IPS-15b (cell line): ENCODE data around the gene CLCN4.

Experiments used
- H3K27me3 ChIP-seq: one replicate; pipeline ENCODE4 v1.6.1; 2013; ENCODE audit warnings: low read length; ENCODE audit not compliant: control insufficient read depth, insufficient read depth
- H3K36me3 ChIP-seq: one replicate; pipeline ENCODE4 v1.6.1; 2013; ENCODE audit warnings: low read length; ENCODE audit not compliant: control insufficient read depth, insufficient read depth
- H3K4me1 ChIP-seq: one replicate; pipeline ENCODE4 v1.6.1; 2013; ENCODE audit warnings: mild to moderate bottlenecking, low read length; ENCODE audit not compliant: control insufficient read depth, insufficient read depth
- H3K4me3 ChIP-seq: one replicate; pipeline ENCODE4 v1.5.1; 2013; ENCODE audit warnings: low read depth, low read length
- H3K9ac ChIP-seq: one replicate; pipeline ENCODE4 v1.6.1; 2013; ENCODE audit warnings: low read depth, mild to moderate bottlenecking, low read length
- H3K9me3 ChIP-seq: one replicate; pipeline ENCODE4 v1.6.1; 2013; ENCODE audit warnings: mild to moderate bottlenecking, low read length; ENCODE audit not compliant: control insufficient read depth, insufficient read depth

CLCN4 gene

DNA sequence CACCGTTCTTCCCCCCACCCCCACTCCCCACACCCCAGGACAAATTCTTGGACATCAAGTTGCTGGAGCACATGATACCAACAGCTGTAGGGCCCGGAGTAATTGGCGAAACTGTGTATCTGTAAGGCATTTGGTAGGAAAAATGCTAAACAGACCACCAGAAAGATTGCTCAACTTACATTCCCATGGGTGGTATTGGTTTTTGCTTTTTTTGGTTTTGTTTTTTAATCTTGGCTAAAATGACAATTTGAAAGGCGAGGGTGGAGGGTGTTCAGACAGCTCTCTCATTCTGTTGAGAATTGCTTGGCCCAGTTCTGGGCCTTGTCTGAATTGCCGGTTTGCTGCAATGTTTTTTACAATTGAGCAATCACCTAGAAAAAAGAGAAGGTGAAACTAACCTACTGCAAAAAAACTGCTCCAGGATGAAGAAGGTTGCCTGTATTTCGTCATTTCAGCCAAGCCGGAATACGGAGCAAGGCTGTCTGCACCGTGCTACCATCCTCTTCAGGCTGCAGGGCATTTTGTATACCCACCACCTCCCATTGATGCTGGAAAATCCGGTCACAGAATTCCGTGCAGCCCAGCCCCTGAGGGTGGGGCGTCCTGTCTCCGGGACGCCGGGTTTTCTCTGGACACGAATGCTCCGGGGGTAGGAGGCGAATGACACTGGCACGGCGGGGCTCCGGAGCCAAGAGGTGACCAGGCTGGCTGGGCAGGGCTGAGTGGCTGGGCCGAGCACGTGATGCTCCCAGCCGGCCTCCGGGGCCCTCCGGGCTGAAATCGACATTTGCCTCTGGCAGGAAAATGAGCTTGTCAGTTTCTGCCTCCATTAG, at the start of gene CLCN4:
TSS of gene CLCN4 (plus strand) at position 777 of the 833 bp plus-strand sequence. CDS start 28,058 bp downstream, outside the sequence.
- no peaks in the 10 kb centered on the region for H3K27me3 ChIP-seq
- peak within 1 kb of the TSS; percentile 36 for H3K4me3 ChIP-seq
- H3K9ac ChIP-seq = no peak within 1 kb of the TSS

DNA sequence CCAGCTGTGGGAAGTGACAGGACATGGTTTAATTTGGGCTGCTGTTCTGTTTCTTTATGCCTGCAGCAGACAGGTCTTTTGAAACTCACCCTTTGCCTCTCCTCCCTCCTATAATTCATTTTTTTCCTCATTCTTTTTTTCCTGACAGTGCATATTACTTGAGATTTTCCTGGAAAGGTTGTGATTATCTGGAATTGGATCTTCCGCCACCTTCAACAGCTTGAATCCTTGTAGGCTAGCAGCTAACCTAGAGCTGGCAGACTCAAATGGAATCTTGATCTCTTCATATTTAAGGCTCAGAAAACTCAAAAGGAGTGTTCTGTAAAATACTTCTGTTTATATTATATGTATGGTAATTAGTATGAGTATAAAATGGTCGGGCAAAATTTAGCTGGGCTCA, 49.3 kb upstream of the CLCN4 start:
- no peak overlapping the region for H3K9ac ChIP-seq

More for the DNA sequence above, at the start of gene CLCN4:
- Histone ChIP-seq H3K4me1 (peaks cover 3% of the 10 kb centered on the region), H3K36me3 (no peaks in the 10 kb centered on the region), H3K9me3 (no peaks in the 10 kb centered on the region)

DNA sequence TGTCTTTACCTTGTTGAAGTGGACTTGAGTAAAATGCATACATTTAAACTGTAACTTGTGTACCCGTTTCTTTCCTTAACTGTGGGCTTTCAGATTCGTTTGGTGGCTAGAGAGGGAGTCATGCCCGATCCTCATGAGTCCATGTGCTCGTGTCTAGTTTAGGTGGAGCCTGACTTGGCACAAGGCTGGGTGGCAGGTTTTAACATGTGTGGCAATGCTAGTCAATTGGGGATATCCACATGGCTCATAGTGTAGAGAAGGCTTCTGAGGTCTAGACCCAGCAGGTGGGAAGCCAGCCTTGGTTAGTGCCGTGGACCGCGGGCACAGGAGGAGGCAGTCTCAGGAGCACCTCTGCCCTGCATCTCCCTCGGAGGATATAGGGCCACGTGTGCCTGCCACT, 48.5 kb upstream of the CLCN4 start:
- Histone ChIP-seq H3K4me3 (no peak overlapping the region), H3K9me3 (no peaks in the 10 kb centered on the region), H3K36me3 (peaks cover 5% of the 10 kb centered on the region), H3K4me1 (no peaks in the 10 kb centered on the region), H3K27me3 (no peaks in the 10 kb centered on the region), H3K9ac (no peak overlapping the region)

More for the DNA sequence above, 49.3 kb upstream of the CLCN4 start:
- H3K4me3 ChIP-seq = no peak overlapping the region
- H3K27me3 ChIP-seq = no peaks in the 10 kb centered on the region
- no peaks in the 10 kb centered on the region for H3K4me1 ChIP-seq
- H3K9me3 ChIP-seq = no peaks in the 10 kb centered on the region
- peaks cover 5% of the 10 kb centered on the region for H3K36me3 ChIP-seq

DNA sequence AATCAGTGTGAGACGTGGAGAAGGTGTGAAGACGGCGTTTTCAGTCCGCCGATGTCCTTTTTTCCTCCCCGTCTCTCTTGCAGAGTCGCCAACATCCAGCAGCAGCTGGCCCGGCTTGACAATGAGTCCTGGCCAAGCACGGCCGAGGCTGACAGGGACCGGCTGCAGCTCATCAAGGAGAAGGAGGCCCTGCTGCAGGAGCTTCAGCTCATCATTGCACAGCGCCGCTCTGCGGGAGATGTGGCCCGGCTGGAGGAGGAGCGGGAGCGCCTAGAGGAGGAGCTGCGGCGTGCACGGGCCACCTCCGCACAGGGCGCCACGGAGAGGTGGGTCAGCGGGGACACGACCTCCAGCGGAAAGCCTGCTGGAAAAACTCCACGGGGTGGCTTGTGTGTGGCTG, 47.1 kb upstream of the CLCN4 start:
- Histone ChIP-seq H3K4me3 (no peak overlapping the region), H3K4me1 (no peaks in the 10 kb centered on the region), H3K9me3 (no peaks in the 10 kb centered on the region), H3K27me3 (no peaks in the 10 kb centered on the region), H3K9ac (no peak overlapping the region), H3K36me3 (peaks cover 5% of the 10 kb centered on the region)

DNA sequence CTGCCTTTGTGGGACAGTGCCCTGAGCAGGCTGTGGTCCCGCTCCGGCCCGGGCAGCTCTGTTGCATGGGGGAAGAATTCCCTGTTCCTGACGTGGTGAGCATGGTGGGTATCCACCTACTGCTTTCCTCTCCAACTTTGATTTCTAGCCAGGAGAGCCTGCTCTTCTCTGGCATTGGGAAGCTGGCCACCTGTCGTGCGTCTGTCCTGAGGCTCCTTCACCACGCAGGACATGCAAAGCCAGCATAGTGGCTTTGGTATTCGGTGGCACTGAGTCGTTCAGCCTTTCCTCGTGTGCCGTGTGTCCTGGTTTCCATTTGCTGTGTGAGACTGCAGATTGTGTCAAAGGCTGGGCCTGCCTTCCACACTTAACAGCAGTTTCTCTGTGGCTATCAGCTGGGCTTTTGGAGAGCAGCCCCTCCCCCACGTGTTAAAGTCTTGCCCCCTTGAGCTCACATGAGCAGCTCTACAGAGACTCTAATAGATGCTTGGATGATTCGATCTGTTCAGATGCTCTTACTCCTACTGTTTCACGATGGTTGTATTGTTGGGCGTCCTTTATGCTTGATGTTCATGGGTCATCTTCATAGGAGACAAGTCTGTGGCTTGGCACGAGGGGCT, 46.3 kb upstream of the CLCN4 start:
- Histone ChIP-seq H3K9ac (no peak overlapping the region), H3K9me3 (no peaks in the 10 kb centered on the region), H3K4me1 (no peaks in the 10 kb centered on the region), H3K36me3 (peaks cover 5% of the 10 kb centered on the region), H3K27me3 (no peaks in the 10 kb centered on the region), H3K4me3 (no peak overlapping the region)

DNA sequence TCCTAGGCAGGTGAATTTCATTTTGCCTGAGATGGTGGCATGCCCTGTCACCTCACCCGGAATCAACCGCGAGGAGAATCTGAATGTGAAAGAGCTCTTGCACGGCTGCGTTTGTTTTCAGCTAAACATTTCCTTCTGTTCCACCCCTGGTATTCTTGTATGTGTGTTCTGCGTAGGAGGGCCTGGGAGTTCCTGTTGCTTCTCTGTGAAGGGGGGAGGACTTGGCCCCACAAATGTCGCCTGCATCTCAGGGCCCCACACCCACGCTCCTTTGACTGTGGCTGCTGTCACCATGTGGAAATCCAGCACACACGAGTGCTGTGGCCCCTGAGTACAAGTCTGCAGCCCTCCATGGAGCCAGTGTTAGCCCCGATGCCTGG, 45.8 kb upstream of the CLCN4 start:
- Histone ChIP-seq H3K4me1 (no peaks in the 10 kb centered on the region), H3K36me3 (peaks cover 5% of the 10 kb centered on the region), H3K27me3 (no peaks in the 10 kb centered on the region), H3K9me3 (no peaks in the 10 kb centered on the region), H3K9ac (no peak overlapping the region), H3K4me3 (no peak overlapping the region)

DNA sequence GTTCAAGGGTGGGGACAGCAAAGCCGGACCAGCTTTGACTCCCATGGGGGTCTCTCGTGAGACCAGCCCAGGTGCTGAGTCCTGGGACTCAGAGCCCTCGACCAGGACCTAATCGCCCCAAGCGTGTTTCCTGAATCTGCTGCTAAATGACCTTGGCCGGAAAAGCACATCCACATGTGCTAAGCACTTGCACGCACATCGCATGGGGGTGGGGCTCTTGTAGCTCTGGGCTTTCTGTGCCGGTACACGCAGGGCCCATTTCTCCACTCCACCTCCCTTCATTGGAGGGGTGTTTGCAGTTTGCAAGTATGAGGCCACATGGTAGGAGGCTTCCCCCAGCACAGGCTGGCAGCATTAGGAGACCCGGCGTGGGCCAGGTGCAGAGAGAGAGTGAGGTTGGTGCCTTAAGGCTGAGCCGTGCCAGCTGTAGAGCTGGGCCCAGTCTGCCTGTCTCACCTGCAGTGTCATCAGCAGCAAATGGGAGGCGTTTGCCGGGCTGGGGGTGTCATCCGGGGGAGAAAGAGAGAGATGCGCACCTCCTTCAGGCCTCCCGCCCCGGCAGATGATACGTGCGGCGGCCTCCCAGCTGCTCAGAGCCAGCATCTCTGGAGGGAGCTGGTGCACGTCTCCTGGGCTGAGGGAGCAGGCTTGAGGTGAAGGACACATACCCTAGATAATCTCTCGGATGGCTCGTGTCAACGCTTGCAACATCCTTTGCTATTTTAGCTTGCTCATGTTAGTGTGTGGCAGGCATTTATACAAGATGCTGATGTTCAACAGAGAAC, 45.2 kb upstream of the CLCN4 start:
- H3K4me3 ChIP-seq = no peak overlapping the region
- H3K9me3 ChIP-seq = no peaks in the 10 kb centered on the region
- H3K4me1 ChIP-seq = no peaks in the 10 kb centered on the region
- H3K27me3 ChIP-seq = no peaks in the 10 kb centered on the region
- peaks cover 5% of the 10 kb centered on the region for H3K36me3 ChIP-seq
- no peak overlapping the region for H3K9ac ChIP-seq

DNA sequence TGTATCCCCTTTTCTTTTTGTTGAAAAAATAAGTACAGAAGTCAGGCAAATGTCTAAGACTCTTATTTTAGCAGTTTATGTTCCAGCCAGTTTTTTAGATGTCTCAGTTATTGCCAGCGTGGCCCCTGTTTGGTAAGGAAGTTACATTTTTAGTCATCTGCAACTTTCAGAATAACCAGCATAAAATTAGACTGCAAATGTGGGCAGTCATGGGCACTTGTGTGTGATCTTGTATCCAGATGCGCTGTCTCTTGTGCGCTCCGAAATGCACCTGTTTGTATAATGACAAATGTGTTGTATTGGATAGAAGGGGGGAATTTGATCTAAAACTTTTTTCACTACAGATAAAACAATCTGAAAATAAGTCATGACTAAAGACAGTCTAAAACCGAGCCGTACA, 44.3 kb upstream of the CLCN4 start:
- Histone ChIP-seq H3K27me3 (no peaks in the 10 kb centered on the region), H3K4me3 (no peak overlapping the region), H3K9ac (no peak overlapping the region), H3K4me1 (no peaks in the 10 kb centered on the region), H3K9me3 (no peaks in the 10 kb centered on the region), H3K36me3 (peaks cover 11% of the 10 kb centered on the region)

DNA sequence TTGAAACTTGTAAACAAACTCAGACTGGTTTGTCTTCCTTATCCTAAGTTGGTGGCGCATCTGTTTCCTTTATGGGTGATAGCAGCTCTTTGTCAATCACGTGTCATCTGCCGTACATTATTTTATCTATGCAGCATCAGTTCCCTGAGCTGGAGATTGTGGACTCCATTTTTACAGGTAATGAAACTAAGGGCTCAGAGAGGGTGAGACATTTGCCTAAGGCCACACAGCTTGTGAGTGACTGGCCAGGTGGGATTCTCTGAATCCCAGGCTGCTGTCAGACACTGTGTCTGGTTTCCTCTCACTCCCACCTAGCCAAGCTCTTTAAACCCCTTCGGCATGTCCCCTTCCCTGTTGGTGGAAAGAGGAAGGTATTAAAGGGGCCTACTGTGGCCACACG, 41.7 kb upstream of the CLCN4 start:
- Histone ChIP-seq H3K4me1 (no peaks in the 10 kb centered on the region), H3K9me3 (peaks cover 17% of the 10 kb centered on the region), H3K27me3 (no peaks in the 10 kb centered on the region), H3K36me3 (peaks cover 12% of the 10 kb centered on the region), H3K4me3 (no peak overlapping the region), H3K9ac (no peak overlapping the region)

DNA sequence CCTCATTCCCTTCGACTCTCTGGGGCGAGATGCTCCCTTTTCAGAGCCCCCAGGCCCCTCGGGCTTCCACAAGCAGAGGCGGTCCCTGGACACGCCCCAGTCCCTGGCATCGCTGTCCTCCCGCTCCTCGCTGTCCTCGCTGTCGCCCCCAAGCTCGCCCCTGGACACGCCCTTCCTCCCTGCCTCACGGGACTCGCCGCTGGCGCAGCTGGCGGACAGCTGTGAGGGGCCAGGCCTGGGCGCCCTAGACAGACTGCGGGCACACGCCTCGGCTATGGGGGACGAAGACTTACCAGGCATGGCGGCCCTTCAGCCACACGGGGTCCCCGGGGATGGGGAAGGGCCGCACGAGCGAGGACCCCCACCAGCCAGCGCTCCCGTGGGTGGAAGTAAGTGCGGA, 39.5 kb upstream of the CLCN4 start:
- Histone ChIP-seq H3K9me3 (peaks cover 35% of the 10 kb centered on the region), H3K27me3 (no peaks in the 10 kb centered on the region), H3K9ac (no peak overlapping the region), H3K4me3 (no peak overlapping the region), H3K36me3 (peaks cover 17% of the 10 kb centered on the region), H3K4me1 (no peaks in the 10 kb centered on the region)

DNA sequence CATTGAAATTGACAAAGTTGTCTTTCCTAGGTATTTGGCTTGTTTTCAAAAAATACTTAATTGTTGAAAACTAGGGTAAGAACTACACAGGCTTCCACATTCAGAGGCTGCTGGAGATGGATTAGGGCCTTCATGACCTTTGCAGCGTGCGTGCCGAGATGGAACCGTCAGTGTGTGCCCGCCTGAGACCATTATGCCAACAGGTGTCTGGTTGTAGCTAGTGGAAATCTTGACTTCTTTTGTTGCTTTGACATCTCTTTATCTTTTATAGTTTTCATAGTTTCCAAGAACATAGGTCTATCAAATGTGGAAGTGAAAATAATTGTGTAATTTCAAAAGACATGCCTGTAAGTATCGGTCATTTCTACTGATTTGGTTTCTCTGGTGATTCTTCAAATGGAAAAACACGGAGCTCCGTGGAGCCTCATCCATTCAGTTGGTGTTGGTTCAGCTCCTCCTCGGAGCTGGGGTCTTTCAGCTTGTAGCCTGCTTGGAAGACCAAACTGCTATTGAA, 38.9 kb upstream of the CLCN4 start:
- no peaks in the 10 kb centered on the region for H3K27me3 ChIP-seq
- peaks cover 35% of the 10 kb centered on the region for H3K9me3 ChIP-seq
- H3K36me3 ChIP-seq = peaks cover 17% of the 10 kb centered on the region
- H3K4me1 ChIP-seq = no peaks in the 10 kb centered on the region
- H3K9ac ChIP-seq = no peak overlapping the region
- no peak overlapping the region for H3K4me3 ChIP-seq
